Right ventricle myocardium superior (tissue), 1 donor: ENCODE measurements around the gene ABCB1. TPM values are rescaled to one million over a fixed set of nuclear protein-coding genes. Genes with fewer than 3 reads are reported as not detected.

Experiments used
- total RNA-seq: library from RNA; stranded (reverse); fragmentation: NEBNext Ultra II Directional; extraction: Animal tissue kit (Norgen Biotek cat#: 25700); gene quantifications from one replicate; pipeline ENCODE4 v1.2.1, GENCODE V29; 2021
- donor health status: DM: no; HTN: yes; CAD: no; lungs with severe emphysema.

ABCB1 gene
- total RNA-seq, 1 donor from 2014 or later = 3.2 TPM

Other genes starting within 250 kb of the ABCB1 start
- 5.0 TPM for gene ABCB4, start 125.2 kb downstream of the ABCB1 start, total RNA-seq
- gene RUNDC3B, start 27.5 kb upstream of the ABCB1 start, total RNA-seq = 1.5 TPM